CD4-positive, alpha-beta T cell treated with Interleukin-6 for 4 hours (primary cell): Measurements from ENCODE around the gene TBC1D22A.

Source experiments
- DNase-seq: peaks from one replicate; pipeline ENCODE4 v3.0.0-alpha.2; 2020; ENCODE audit warnings: mixed read lengths

The TBC1D22A gene

GRCh38 chr22:47068626-47068996 lies 306.2 kb downstream of the TBC1D22A start:
- DNase-seq = no peak

- DNase-seq = no peak
These were observed 306.8 kb downstream of the TBC1D22A start for GRCh38 chr22:47069270-47069669.

DNA sequence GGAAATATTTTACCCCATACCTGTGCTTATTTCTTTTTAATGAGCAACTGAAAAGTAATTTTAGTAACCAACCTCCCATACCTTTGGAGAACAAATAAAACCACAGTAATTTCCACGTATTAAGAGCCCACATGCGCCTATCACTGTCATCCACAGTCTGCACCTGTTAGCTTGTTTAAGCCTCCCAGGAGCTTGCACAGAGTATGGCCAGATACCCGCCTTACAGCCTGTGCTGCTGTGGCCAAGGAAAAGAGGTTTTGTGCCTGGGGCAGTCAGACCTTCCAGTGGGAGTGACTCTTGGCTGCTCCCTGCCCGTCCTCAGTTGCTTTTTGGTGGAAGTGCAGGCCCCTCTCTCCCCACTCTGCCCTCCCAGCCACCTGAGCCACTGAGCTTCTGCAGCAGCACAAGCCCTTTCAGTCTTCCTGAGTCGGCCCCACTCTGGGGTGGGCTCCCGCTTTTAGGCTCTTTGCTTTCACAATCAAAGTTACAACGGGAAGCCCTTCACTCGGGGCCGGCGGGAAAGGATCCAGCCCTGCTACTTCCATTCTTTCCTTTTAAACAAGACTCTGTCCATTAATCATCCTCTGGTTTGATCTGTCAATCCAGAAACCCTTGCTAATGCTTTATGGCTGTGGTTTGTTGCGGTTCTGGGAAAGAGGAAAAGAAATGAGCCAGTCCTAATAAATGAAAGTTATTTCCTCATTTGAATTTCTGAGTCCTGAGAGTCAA lies 308.8 kb downstream of the TBC1D22A start:
- no peak for DNase-seq

DNA sequence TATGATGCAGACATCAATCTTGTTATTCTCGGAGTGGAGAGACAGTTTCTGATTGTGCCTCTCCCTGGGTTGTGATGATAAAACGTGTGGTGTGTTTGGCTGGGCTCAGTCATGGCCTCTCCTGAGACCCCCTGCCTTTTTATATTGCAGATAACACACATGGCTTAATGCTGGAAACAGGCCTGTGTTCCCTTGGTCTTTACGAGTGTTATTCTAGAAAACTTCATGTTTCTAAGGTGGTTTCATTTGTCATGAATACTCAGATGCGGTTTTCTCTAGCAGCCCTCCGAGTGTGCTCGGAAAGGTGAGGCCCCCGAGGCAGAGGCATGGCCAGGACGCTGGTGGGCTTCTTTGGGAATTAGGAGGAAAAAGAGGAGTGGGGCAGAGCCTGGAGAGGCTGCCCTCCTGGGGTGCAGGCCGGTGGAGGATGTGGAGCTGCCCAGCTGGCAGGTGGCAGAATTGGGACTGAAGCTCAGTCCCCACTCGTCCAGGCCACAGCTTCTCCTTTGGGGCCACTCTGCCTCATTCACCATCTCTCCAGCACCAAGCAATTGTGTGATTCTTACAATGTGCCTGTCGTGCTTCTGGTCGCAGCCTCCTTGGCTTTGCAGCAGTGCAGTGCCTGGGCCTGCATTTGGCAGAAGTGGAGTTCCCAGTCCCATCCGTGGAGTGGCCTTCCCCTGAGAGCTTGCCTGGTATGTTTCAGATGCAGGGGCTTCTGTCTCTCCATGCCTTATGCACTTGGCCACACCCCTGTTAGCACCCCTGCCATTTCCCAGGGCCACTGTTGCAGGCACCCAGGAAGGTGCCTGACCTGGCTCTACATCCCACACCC lies 309.6 kb downstream of the TBC1D22A start:
- no peak for DNase-seq

DNA sequence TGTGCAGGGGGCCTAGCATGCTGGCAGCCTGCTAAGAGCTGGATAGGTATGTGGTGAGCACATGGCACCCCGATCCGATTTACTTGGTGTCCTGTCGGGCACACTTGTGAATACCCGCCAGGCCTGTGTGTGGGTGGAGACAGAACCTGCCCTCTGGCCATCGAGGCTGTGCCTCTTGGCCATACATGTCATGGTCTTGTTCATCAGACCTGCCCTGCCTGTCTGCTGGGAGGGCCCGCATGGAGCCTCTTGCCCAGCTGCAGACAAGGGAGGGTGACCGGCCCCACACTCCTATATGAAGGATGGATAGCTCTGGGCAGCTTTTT lies 310.2 kb downstream of the TBC1D22A start:
- DNase-seq = no peak

DNA sequence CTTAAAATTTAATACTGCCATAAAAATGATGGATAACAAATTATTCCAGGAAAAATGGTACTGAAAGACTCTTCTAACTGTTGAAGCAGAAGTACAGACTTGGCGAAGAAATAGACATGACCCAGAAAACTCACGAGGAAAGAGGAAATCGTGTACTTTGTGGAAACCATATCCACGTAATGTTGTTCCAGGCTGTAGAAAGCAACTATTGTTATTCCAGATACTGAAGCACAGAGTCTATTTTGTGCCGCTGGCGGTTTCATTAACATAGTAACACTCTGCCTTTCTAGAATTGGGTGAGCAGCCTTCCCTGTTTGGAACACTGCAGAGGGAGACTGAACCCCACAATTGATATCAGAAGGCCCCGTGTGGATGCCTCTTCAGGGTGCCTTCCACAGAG lies 310.6 kb downstream of the TBC1D22A start:
- no peak for DNase-seq

- DNase-seq = no peak
These were observed 311.7 kb downstream of the TBC1D22A start for GRCh38 chr22:47074105-47074504.

DNA sequence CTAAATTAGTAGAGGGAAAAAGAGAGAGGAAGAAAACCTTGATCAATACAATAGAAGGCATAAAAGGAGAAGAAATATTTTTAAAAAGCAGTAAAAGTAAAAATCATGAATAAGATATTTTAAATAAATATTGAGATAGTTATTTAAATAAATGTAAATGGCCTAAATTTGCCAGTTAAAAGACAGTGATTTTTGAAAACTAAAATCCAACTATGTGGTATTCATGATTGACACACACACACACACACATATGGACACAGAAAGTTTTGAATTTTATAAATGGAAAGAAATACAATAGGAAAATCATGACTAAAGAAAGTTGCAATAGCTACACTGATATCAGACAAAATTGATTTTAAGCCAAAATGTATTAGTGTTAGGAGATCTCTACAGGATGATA lies 313.1 kb downstream of the TBC1D22A start:
- no peak for DNase-seq

DNA sequence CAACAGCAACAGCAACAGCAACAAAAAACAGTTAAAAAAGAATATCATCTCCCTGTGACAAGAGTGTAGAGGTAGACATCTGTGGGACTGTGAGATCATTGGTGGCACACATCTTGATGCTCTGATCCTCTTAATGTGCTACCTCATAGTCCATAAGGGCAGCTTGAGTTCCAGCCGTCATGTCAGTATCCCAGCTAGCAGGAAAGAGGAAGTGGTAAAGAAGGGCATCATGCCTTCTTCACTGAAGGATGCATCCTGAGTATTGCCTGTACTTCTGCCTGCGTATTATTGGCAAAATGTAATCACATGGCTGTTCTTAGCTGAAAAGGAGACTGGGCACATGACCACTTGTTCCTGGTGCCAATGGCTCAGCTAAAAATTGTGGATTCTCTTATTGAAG lies 314.3 kb downstream of the TBC1D22A start:
- DNase-seq = no peak

GRCh38 chr22:47080100-47080499 lies 317.6 kb downstream of the TBC1D22A start:
- no peak for DNase-seq

DNA sequence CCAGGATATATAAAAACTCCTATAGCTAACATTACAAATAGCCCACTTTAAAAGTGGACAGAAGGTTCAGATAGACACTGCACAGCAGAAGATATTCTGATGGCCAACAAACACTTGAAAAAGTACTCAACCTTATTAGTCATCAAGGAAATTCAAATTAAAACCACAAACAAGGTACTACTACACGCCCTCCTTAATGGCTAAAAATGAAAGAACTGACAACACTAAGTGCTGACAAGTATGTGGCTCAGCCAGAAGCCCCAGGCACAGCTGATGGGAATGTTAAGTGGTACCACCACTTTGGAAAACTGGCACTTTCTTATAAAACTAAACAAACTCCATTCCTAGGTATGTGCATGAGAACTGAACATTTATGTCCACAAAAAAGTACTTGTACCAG lies 320.1 kb downstream of the TBC1D22A start:
- no peak for DNase-seq

DNA sequence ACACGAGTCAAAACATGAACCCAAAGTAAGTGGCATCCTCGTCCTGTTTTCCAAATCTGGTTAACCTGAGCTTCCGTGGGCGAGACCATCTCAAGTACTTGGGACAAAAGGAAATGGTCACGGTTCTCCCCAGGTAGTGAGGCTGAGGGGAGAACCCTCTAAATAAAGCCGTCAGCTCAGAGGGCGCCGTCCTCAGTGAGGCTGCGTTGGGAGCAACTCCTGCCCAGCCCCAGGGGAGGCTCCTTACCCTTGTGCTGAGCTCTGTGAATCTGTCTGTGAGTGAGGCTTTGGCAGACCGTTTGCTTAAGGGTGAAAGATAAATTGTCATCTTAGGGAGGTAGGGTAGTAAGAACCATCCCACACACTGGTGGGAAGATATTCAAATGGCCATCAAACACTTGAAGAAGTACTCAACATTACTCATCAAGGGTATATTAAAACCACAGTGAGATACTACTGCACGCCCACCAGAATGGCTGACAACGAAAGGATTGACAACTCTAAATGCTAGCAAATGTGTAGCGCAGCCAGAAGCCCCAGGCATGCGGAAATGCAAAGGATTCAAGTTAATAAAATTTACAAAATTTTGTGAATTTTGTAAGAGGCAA lies 321.0 kb downstream of the TBC1D22A start:
- DNase-seq = no peak

DNA sequence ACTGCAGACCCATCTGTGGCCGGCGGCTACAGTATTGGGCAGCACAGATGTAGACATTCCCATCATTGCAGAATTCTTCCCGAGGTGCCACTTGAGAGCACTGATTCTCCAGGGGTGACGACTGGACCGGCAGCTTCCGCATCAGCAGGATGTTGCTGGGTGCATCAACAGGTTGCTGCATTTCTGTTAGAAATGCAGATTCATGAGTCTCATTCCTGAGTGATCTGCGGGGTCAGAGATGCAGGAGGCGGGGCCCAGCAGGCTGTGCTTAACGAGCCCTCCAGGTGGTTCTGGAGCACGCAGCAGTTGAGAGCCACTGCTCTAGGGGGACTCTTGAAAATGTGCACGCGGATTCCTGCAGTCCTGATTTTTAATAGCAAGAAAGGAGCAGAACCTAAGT lies 321.8 kb downstream of the TBC1D22A start:
- no peak for DNase-seq

DNA sequence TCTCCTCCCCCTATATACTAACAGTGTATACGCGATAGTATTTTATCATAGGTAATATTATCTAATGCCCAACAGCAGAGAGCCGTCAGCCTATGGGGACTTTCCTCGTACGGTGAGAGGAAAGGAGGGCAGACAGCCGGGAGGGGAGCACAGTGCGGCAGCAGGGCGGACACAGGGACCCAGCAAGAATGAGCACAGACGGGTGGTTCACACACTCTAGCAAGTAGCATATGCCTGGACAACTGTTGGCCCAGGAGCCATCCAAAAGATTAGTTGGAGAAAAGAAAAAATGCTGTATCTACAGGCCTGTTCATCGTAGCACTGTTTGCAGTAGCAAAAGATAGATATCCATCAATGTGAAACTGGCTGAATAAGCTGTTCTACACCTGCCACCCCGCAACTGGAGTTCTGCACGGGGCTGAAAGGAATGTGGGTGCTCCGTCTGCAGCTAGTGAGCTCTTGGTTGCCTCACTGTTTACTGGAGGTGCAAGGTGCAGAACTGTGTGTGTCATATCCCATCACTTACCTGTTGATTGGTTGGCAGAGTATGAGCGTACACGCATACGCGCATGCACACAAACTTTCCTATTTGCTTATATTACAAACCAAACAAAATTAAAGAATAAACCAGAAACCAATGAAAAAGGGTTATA lies 324.3 kb downstream of the TBC1D22A start:
- no peak for DNase-seq

DNA sequence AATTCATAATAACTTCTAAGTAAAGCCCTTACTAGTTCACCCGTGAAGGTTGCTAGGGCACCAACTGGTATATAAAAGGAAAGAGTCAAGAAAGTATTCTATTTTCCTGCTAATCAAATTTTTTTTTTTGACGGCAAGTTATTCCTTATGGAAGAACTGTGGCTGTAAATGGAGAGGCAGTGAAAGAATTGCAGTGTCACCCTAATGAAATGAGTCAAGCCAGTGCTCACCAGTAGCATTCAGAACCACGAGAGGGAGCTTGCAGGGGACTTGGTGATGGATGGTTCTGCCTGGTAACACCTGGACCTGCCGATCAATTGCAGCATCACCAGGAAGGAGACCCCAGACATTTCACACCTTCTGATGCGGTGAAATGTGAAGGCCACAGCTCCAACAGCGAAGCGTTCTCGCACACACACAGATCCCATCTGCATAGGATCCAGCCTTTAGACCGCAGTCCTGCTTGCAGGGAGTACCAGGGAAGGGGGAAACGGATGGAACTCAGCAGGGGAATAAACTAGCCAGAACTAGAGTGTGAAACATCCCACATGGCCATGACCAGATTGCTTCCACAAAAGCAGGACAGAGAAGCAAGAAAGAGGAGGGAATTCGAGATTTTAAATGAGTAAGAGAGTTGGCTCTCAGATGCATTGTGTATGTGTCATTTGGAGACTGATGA lies 326.2 kb downstream of the TBC1D22A start:
- DNase-seq = no peak

DNA sequence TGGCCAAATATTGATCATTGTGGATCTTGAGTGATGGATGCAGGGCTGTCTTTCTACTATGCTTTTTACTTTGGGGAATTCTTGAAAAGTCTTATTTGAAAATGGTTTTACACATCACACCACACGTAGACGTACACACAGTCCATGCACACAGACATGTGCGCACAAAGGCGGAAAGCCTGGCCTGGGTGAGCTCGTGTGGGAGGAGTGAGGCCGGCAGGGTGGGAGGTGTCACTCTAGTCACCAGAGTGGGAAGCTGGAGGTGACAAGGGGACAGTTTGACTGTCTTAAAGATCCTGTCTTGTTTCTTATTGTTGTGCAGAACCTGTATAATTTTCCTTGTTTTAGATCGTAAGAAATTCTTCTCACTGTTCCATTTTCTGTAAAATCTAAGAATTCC lies 326.9 kb downstream of the TBC1D22A start:
- no peak for DNase-seq

- DNase-seq = no peak
These were observed 327.5 kb downstream of the TBC1D22A start for GRCh38 chr22:47089796-47090460.

DNA sequence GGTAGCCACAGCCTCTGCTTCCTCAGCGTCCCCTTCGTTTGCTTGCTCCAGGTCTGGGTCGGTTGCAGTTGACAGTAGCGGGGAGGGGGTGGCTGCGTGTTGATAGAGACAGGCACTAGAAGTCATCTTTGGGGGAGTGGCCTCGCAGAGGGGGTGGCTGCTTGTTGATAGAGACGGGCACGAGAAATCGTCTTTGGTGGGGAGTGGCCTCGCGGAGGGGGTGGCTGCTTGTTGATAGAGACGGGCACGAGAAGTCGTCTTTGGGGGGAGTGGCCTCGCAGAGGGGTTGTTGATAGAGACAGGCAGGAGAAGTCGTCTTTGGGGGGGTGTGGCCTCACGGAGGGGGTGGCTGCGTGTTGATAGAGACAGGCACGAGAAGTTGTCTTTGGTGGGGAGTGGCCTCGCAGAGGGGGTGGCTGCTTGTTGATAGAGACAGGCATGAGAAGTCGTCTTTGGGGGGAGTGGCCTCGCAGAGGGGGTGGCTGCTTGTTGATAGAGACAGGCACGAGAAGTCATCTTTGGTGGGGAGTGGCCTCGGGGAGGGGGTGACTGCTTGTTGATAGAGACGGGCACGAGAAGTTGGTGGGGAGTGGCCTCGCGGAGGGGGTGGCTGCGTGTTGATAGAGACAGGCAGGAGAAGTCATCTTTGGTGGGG lies 328.3 kb downstream of the TBC1D22A start:
- peak; percentile 51 for DNase-seq

- DNase-seq = peak; percentile 24
These were observed 328.8 kb downstream of the TBC1D22A start for GRCh38 chr22:47091246-47091651.

DNA sequence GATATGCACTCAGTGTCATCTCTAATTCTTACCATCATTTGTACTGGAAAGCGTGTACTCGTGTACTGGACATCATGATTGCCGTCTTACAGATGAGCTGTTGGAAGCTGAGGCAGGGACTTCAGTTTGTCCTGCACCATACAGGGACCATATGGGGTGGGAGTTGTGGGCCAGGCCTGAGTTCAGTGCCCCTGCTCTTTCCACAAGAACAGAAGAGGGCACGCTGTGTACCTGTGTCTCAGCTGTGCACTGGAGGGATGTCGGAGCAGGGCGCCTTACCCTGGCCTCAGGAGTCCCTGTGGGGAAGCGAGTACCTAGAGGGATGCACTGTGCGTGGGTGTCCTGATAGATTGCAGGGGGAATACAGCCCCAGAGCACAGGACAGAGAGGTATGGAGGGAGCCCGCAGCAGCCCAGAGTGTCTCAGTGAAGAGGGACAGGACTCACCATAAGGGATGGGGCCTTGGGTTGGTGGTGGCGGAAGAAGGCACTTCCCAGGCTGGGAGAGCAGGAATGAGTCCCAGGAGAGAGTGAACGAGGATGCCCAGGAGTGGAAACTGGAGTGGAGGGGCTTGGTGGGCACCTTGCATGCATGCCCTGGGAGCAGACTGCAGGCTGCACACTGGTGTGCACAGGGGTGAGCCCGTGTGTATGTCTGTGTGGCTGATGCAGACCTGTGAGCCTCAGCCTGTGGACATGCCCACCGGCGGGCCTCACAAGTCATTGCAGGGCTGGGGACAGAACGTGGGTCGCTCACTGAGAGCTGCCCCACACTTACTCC lies 329.7 kb downstream of the TBC1D22A start:
- DNase-seq = no peak

GRCh38 chr22:47092896-47093311 lies 330.5 kb downstream of the TBC1D22A start:
- DNase-seq = no peak
